GM23338 (cell line): Measurements from ENCODE around the gene VPS8. TPM values are rescaled to one million over a fixed set of nuclear protein-coding genes. Genes with fewer than 3 reads are reported as not detected.

Experiments
- ATAC-seq: fragments of 200-7000 bp; cut with Tn5 transposase; 3 replicates; pipeline ENCODE4 v1.9.1; 2020
- DNase-seq: peaks from one replicate; pipeline ENCODE4 v3.0.0-alpha.2; 2015; ENCODE audit warnings: low spot score
- H2AFZ ChIP-seq: fragments of 200-600 bp; sonication (generic); 2 replicates; pipeline ENCODE4 v1.8.0; 2016; ENCODE audit warnings: antibody characterized with exemption, mild to moderate bottlenecking, moderate library complexity
- H3F3A ChIP-seq: fragments of 200-600 bp; sonication (generic); replicated peaks from 2 replicates; pipeline ENCODE4 v1.8.0; 2017; ENCODE audit warnings: antibody characterized with exemption, mixed run types, low read depth
- H3K27ac ChIP-seq: fragments of 200-600 bp; sonication (generic); 2 replicates; pipeline ENCODE4 v1.6.1; 2016; ENCODE audit warnings: low read depth
- H3K27me3 ChIP-seq: fragments of 200-600 bp; sonication (generic); 2 replicates; pipeline ENCODE4 v1.8.0; 2016; ENCODE audit warnings: mild to moderate bottlenecking, mixed run types, moderate library complexity; ENCODE audit not compliant: insufficient read depth
- H3K36me3 ChIP-seq: fragments of 200-600 bp; sonication (generic); 2 replicates; pipeline ENCODE4 v1.8.0; 2016; ENCODE audit warnings: mild to moderate bottlenecking; ENCODE audit not compliant: insufficient read depth
- H3K4me1 ChIP-seq: fragments of 200-600 bp; sonication (generic); 2 replicates; pipeline ENCODE4 v1.8.0; 2016; ENCODE audit warnings: mild to moderate bottlenecking, moderate library complexity; ENCODE audit not compliant: insufficient read depth
- H3K4me2 ChIP-seq: fragments of 200-600 bp; sonication (generic); 2 replicates; pipeline ENCODE4 v1.7.1; 2017; ENCODE audit warnings: mixed run types
- H3K4me3 ChIP-seq: fragments of 200-600 bp; sonication (generic); 2 replicates; pipeline ENCODE4 v1.6.1; 2016; ENCODE audit warnings: mixed run types
- H3K79me2 ChIP-seq: fragments of 200-600 bp; sonication (generic); replicated peaks from 2 replicates; pipeline ENCODE4 v1.8.0; 2017; ENCODE audit warnings: mild to moderate bottlenecking; ENCODE audit not compliant: insufficient read depth
- H3K9me2 ChIP-seq: fragments of 200-600 bp; sonication (generic); 2 replicates; pipeline ENCODE4 v1.8.0; 2017; ENCODE audit not compliant: insufficient read depth
- H4K20me1 ChIP-seq: fragments of 200-600 bp; sonication (generic); replicated peaks from 2 replicates; pipeline ENCODE4 v1.8.0; 2017; ENCODE audit warnings: mild to moderate bottlenecking; ENCODE audit not compliant: insufficient read depth
- H3K27ac Mint-ChIP-seq: 2 replicates; pipeline ENCODE4 v1.8.0; 2020; ENCODE audit warnings: inconsistent platforms, mild to moderate bottlenecking, moderate library complexity, mixed read lengths
- H3K27me3 Mint-ChIP-seq: 3 replicates; pipeline ENCODE4 v1.8.0; 2022; ENCODE audit warnings: low read depth, mild to moderate bottlenecking, moderate library complexity, mixed read lengths, inconsistent platforms; ENCODE audit not compliant: insufficient read depth, poor library complexity
- H3K36me3 Mint-ChIP-seq: 3 replicates; pipeline ENCODE4 v1.8.0; 2021; ENCODE audit warnings: low read depth, mild to moderate bottlenecking, inconsistent platforms, moderate library complexity, mixed read lengths
- H3K4me1 Mint-ChIP-seq: 3 replicates; pipeline ENCODE4 v1.8.0; 2020; ENCODE audit warnings: mild to moderate bottlenecking, inconsistent platforms, mixed read lengths
- H3K4me3 Mint-ChIP-seq: 3 replicates; pipeline ENCODE4 v1.8.0; 2021; ENCODE audit warnings: moderate library complexity, mild to moderate bottlenecking, inconsistent platforms, mixed read lengths
- H3K9me3 Mint-ChIP-seq: 3 replicates; pipeline ENCODE4 v1.8.0; 2020; ENCODE audit warnings: moderate library complexity, mild to moderate bottlenecking, inconsistent platforms, mixed read lengths
- CTCF ChIP-seq, 2 experiments: fragments of 200-600 bp in 1 of 2; sonication (generic) in 1 of 2; conservative IDR thresholded peaks; 2 replicates each; pipeline versions ENCODE4 v1.5.1 to v1.6.1; 2016 to 2017; ENCODE audit warnings: antibody characterized with exemption in 2 of 2, low read depth in 2 of 2, mild to moderate bottlenecking in 2 of 2, moderate library complexity in 1 of 2
- ETS1 ChIP-seq: IDR thresholded peaks from 2 replicates; pipeline ENCODE4 v1.6.1; 2016; ENCODE audit warnings: antibody characterized with exemption
- EZH2 ChIP-seq: fragments of 200-600 bp; sonication (generic); IDR thresholded peaks from one replicate; pipeline ENCODE4 v1.8.0; 2017; ENCODE audit warnings: antibody characterized with exemption, mild to moderate bottlenecking, low read depth; ENCODE audit not compliant: unreplicated experiment
- JUNB ChIP-seq: IDR thresholded peaks from one replicate; pipeline ENCODE4 v1.6.1; 2016; ENCODE audit warnings: antibody characterized with exemption; ENCODE audit not compliant: unreplicated experiment
- NANOG ChIP-seq: IDR thresholded peaks from 2 replicates; pipeline ENCODE4 v1.6.1; 2016; ENCODE audit warnings: antibody characterized with exemption, borderline replicate concordance
- POLR2AphosphoS5 ChIP-seq: IDR thresholded peaks from 2 replicates; pipeline ENCODE4 v1.6.1; 2016; ENCODE audit warnings: antibody characterized with exemption, low read depth
- ZNF114 ChIP-seq: fragments of 250-450 bp; sonication (Bioruptor Pico); IDR thresholded peaks from 2 replicates; pipeline ENCODE4 v1.5.0; 2020; ENCODE audit warnings: mild to moderate bottlenecking, moderate library complexity
- ZNF331 ChIP-seq: fragments of 250-450 bp; sonication (Bioruptor Pico); IDR thresholded peaks from 2 replicates; pipeline ENCODE4 v1.5.0; 2020; ENCODE audit warnings: low read depth, mild to moderate bottlenecking, moderate library complexity
- ZNF462 ChIP-seq: fragments of 250-450 bp; sonication (Bioruptor Pico); IDR thresholded peaks from 2 replicates; pipeline ENCODE4 v1.5.0; 2020; ENCODE audit warnings: mild to moderate bottlenecking, moderate library complexity
- polyA plus RNA-seq: library from polyadenylated mRNA; unstranded; fragments of >200 nt; fragmentation: Nextera tagmentation; extraction: Ambion mirVana; gene quantifications from 2 replicates; pipeline ENCODE4 v1.2.1, GENCODE V29; 2016
- total RNA-seq: library from RNA; depleted of rRNA; stranded (reverse); fragments of >200 nt; shearing (Covaris generic); gene quantifications from 2 replicates; pipeline ENCODE4 v1.2.3, GENCODE V29; 2014

VPS8 gene
- total and polyA plus RNA-seq, 2 experiments from 2014 or later = 17.3 to 45.5 TPM

GRCh38 chr3:184846496-184846895, 34.5 kb downstream of the VPS8 start:
- H3K36me3 Mint-ChIP-seq = no peaks in the 10 kb centered on the region
- no peak for DNase-seq
- H3K9me2 ChIP-seq = no peaks in the 10 kb centered on the region
- H4K20me1 ChIP-seq = no peaks in the 10 kb centered on the region
- H3K79me2 ChIP-seq = no peaks in the 10 kb centered on the region
- H3K27ac ChIP-seq = no peak overlapping the region
- no peaks in the 10 kb centered on the region for H3K27me3 ChIP-seq
- H3F3A ChIP-seq = no peaks in the 10 kb centered on the region
- H3K36me3 ChIP-seq = no peaks in the 10 kb centered on the region
- TF ChIP-seq NANOG (no peak), ZNF331 (no peak), CTCF (conservative IDR thresholded peaks at IDR 0.05; ENCODE audit: low read depth in 2 of 2) (no peak)
- no peaks in the 10 kb centered on the region for H3K27me3 Mint-ChIP-seq
- no peak overlapping the region for H3K4me3 ChIP-seq
- no peak overlapping the region for H3K4me3 Mint-ChIP-seq
- ATAC-seq = no peak
- H3K4me1 Mint-ChIP-seq = no peaks in the 10 kb centered on the region
- H3K4me2 ChIP-seq = no peak overlapping the region
- no peaks in the 10 kb centered on the region for H3K4me1 ChIP-seq
- no peak overlapping the region for H3K27ac Mint-ChIP-seq
- H2AFZ ChIP-seq = no peak overlapping the region
- no peaks in the 10 kb centered on the region for H3K9me3 Mint-ChIP-seq

- Histone ChIP-seq H3F3A (no peaks in the 10 kb centered on the region), H2AFZ (no peak overlapping the region), H3K27ac (no peak overlapping the region), H3K4me3 (no peak overlapping the region), H4K20me1 (no peaks in the 10 kb centered on the region), H3K79me2 (no peaks in the 10 kb centered on the region), H3K9me2 (no peaks in the 10 kb centered on the region), H3K27me3 (no peaks in the 10 kb centered on the region), H3K4me2 (no peak overlapping the region), H3K4me1 (no peaks in the 10 kb centered on the region), H3K36me3 (no peaks in the 10 kb centered on the region)
- TF ChIP-seq ZNF462 = no peak
- TF ChIP-seq POLR2AphosphoS5 = no peak
- no peak for TF ChIP-seq JUNB
- no peak for TF ChIP-seq ZNF331
- TF ChIP-seq NANOG = no peak
- TF ChIP-seq ZNF114 (CRISPR knock-in tag) = no peak
- no peak for TF ChIP-seq ETS1
- no peak for TF ChIP-seq EZH2
- TF ChIP-seq CTCF (conservative IDR thresholded peaks at IDR 0.05; ENCODE audit: low read depth in 2 of 2) = no peak
- DNase-seq (no peak), ATAC-seq (no peak)
- H3K9me3 Mint-ChIP-seq = no peaks in the 10 kb centered on the region
- no peaks in the 10 kb centered on the region for H3K27me3 Mint-ChIP-seq
- H3K27ac Mint-ChIP-seq = no peak overlapping the region; the same call in 1 of the 2 replicates
- no peaks in the 10 kb centered on the region for H3K36me3 Mint-ChIP-seq
- H3K4me1 Mint-ChIP-seq = no peaks in the 10 kb centered on the region
- H3K4me3 Mint-ChIP-seq = no peak overlapping the region
Observed at GRCh38 chr3:184848934-184849333, 37.0 kb downstream of the VPS8 start.
